ENCODE measurements around the gene C15orf40.

- TF ChIP-seq CHD4 (IDR thresholded peaks at IDR 0.05; ENCODE audit: borderline replicate concordance, low read length) (no peak), ZNF773 (CRISPR knock-in tag; IDR thresholded peaks at IDR 0.05; ENCODE audit: borderline replicate concordance) (no peak), ATM (IDR thresholded peaks at IDR 0.05; ENCODE audit: borderline replicate concordance) (no peak), GFI1 (CRISPR knock-in tag; IDR thresholded peaks at IDR 0.05; ENCODE audit: borderline replicate concordance) (no peak), ZBTB8A (CRISPR knock-in tag; IDR thresholded peaks at IDR 0.05; ENCODE audit: borderline replicate concordance, low read depth) (no peak)
Observed at GRCh38 chr15:83015361-83015760, 3.9 kb upstream of the C15orf40 start.

Data from HepG2 (cell line).